Neuron (in vitro differentiated cells): ENCODE results near the gene PTN.
"Not testable (repeated sequence)": the region's sequence is repeated elsewhere in the genome, so short reads cannot be mapped to it uniquely, and the experiment has no call there.

Experiments
- H2AFZ ChIP-seq: one replicate; pipeline ENCODE4 v1.6.1; 2013; ENCODE audit warnings: low read depth, mild to moderate bottlenecking, inconsistent platforms, low read length, moderate library complexity
- H3K27me3 ChIP-seq: one replicate; pipeline ENCODE4 v1.6.1; 2013; ENCODE audit warnings: low read length; ENCODE audit not compliant: insufficient read depth
- H3K36me3 ChIP-seq: one replicate; pipeline ENCODE4 v1.6.1; 2013; ENCODE audit warnings: low read length; ENCODE audit not compliant: insufficient read depth
- H3K4me1 ChIP-seq: one replicate; pipeline ENCODE4 v1.6.1; 2013; ENCODE audit warnings: low read length; ENCODE audit not compliant: insufficient read depth
- H3K4me3 ChIP-seq: 2 replicates; pipeline ENCODE4 v1.5.1; 2013; ENCODE audit warnings: mild to moderate bottlenecking, low read length, moderate library complexity
- H3K9me3 ChIP-seq: one replicate; pipeline ENCODE4 v1.6.1; 2013; ENCODE audit warnings: low read length

Gene PTN

GRCh38 chr7:137241655-137242360, 101.7 kb downstream of the PTN start:
- no peaks in the 10 kb centered on the region for H3K36me3 ChIP-seq
- H3K4me3 ChIP-seq: no peak overlapping the region
- H3K4me1 ChIP-seq: no peaks in the 10 kb centered on the region
- no peaks in the 10 kb centered on the region for H3K9me3 ChIP-seq
- no peak overlapping the region for H2AFZ ChIP-seq
- H3K27me3 ChIP-seq: no peaks in the 10 kb centered on the region

- H3K27me3 ChIP-seq, H3K4me3 ChIP-seq, H3K4me1 ChIP-seq, H2AFZ ChIP-seq, H3K9me3 ChIP-seq, H3K36me3 ChIP-seq: not testable (repeated sequence)
Measured at GRCh38 chr7:137239186-137239585, 104.3 kb downstream of the PTN start.

DNA sequence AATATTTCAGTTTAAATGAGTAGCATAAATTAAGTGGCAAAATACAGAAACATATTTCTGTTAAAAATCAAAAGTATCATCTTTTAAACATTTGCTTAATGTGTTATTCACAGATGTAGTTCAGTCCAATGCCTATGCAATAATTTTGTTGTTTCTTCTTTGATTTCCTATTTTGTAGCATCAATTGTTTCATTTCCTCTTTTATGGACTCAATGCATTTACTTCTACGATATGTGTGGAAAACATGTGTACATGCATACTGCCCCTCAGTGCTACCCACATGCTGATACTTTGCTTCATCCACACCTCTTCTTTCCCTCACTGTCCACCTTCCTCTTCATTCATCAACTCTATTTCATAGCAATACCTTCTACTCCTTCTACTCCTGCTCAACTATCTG, 108.1 kb downstream of the PTN start:
- no peaks in the 10 kb centered on the region for H3K27me3 ChIP-seq
- no peaks in the 10 kb centered on the region for H3K36me3 ChIP-seq
- H3K9me3 ChIP-seq: no peaks in the 10 kb centered on the region
- H2AFZ ChIP-seq: no peak overlapping the region
- no peaks in the 10 kb centered on the region for H3K4me1 ChIP-seq
- no peak overlapping the region for H3K4me3 ChIP-seq

DNA sequence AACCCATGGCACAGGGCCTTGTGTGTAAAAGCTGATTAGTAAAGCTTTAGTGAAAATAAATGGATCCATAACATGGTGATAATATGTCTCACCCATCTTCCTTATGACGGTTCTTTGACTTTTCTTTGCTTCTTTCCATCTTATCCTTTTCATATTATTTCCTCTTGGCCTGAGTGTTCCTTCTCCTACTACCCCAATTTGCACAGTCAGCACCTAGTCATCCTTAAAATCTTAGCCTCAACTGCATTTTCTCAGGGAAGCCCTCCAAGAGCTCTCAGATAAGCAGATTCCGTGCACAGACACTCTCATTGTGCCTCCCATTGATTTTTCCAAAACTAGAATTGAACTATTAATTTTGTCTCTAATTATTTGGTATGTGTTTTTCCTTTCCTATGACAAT, 112.4 kb downstream of the PTN start:
- Histone ChIP-seq H3K27me3 (no peaks in the 10 kb centered on the region), H3K4me3 (no peak overlapping the region), H3K9me3 (peaks cover 5% of the 10 kb centered on the region), H3K4me1 (no peaks in the 10 kb centered on the region), H3K36me3 (no peaks in the 10 kb centered on the region), H2AFZ (no peak overlapping the region)

DNA sequence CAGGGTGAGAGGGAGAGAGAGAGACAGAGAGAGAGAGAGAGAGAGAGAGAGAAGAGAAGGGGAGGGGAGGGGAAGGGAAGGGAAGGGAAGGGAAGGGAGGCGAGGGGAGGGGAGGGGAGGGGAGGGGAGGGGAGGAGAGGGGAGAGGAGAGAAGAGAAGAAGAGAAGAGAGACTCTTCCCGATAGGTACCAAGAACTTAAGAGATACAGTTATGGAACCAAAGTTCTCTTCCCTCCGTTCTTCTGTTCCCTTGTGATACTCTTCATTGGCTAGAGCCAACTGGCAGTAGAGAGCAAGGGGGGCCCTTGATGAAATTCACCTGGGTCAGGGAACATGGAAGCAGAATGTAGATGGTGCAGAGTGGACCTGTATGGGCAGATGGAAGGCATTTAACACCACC, 122.1 kb downstream of the PTN start:
- Histone ChIP-seq H3K4me1 (no peaks in the 10 kb centered on the region), H3K27me3 (no peaks in the 10 kb centered on the region), H3K9me3 (no peaks in the 10 kb centered on the region), H3K36me3 (no peaks in the 10 kb centered on the region), H3K4me3 (no peak overlapping the region), H2AFZ (no peak overlapping the region)

DNA sequence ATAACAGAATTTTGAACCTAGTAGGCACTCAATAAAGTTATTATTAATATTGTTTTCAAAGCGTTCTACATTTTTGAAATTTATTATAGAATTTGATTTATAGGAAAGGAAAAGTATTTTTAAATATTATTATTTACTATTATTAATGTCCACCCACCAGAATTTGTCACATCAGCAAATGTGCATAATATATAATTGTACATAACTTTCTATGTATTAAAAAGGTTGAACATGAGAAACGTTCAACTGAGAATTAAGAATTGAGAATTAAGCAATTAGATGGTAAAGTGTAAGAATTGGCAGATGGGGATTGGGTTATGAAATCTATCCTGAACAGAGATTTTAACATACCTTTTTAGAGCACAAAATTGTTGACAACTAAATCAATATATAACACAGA, 129.8 kb downstream of the PTN start:
- no peaks in the 10 kb centered on the region for H3K9me3 ChIP-seq
- no peak overlapping the region for H2AFZ ChIP-seq
- H3K36me3 ChIP-seq: no peaks in the 10 kb centered on the region
- H3K4me1 ChIP-seq: no peaks in the 10 kb centered on the region
- no peaks in the 10 kb centered on the region for H3K27me3 ChIP-seq
- H3K4me3 ChIP-seq: no peak overlapping the region

- Histone ChIP-seq H3K4me1 (no peaks in the 10 kb centered on the region), H3K27me3 (no peaks in the 10 kb centered on the region), H2AFZ (no peak overlapping the region)
Measured at GRCh38 chr7:137209151-137209817, 134.2 kb downstream of the PTN start.

GRCh38 chr7:137206770-137207169, 136.8 kb downstream of the PTN start:
- Histone ChIP-seq H2AFZ (no peak overlapping the region), H3K4me3 (no peak overlapping the region), H3K4me1 (no peaks in the 10 kb centered on the region), H3K36me3 (no peaks in the 10 kb centered on the region), H3K27me3 (no peaks in the 10 kb centered on the region), H3K9me3 (no peaks in the 10 kb centered on the region)

More at GRCh38 chr7:137209151-137209817, 134.2 kb downstream of the PTN start:
- Histone ChIP-seq H3K9me3 (no peaks in the 10 kb centered on the region), H3K4me3 (no peak overlapping the region), H3K36me3 (no peaks in the 10 kb centered on the region)

DNA sequence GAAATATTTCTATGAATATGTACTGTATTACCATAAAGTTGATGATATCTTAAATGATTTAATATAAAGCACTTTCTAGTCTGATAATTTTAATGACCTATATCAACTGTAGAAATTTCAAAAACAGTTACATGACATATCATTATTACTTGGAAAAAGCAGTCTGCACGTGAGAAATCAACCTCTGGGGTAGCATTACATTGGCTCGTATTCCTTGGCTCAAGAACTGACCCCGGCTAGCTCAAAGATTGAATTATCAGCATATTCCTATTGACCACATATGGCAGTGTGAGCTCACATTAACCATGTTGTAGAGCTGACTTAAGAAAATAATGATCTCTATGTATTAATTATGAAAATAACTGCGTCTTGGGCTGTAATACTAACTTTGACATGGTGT, 139.3 kb downstream of the PTN start:
- H3K36me3 ChIP-seq: no peaks in the 10 kb centered on the region
- H3K9me3 ChIP-seq: no peaks in the 10 kb centered on the region
- H3K4me3 ChIP-seq: no peak overlapping the region
- H3K4me1 ChIP-seq: no peaks in the 10 kb centered on the region
- no peaks in the 10 kb centered on the region for H3K27me3 ChIP-seq
- no peak overlapping the region for H2AFZ ChIP-seq

- no peaks in the 10 kb centered on the region for H3K27me3 ChIP-seq
- H2AFZ ChIP-seq: no peak overlapping the region
Measured at GRCh38 chr7:137203351-137203750, 140.2 kb downstream of the PTN start.

DNA sequence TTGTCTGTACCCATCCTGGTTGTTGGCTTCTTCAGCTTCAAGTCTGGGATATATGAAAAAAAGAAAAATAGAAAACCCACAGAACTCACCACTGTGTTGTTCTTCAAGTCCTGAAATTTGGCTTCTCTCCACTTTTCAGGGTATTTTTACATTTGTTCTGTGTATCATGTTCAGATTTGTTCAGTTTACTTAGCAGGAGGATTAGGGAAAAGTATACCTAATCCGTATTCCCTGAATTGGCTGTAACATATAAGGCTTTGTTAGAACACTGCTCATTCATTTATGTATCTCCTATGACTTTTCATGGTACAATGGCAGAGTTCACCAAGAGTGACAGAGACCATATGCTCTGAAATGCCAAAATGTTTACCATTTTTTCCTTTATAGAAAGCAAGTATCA, 146.9 kb downstream of the PTN start:
- no peaks in the 10 kb centered on the region for H3K4me1 ChIP-seq
- no peak overlapping the region for H3K4me3 ChIP-seq
- H3K9me3 ChIP-seq: no peaks in the 10 kb centered on the region
- H3K36me3 ChIP-seq: no peaks in the 10 kb centered on the region
- no peaks in the 10 kb centered on the region for H3K27me3 ChIP-seq
- no peak overlapping the region for H2AFZ ChIP-seq

More at GRCh38 chr7:137203351-137203750, 140.2 kb downstream of the PTN start:
- H3K9me3 ChIP-seq: no peaks in the 10 kb centered on the region
- no peak overlapping the region for H3K4me3 ChIP-seq
- no peaks in the 10 kb centered on the region for H3K4me1 ChIP-seq
- H3K36me3 ChIP-seq: no peaks in the 10 kb centered on the region

DNA sequence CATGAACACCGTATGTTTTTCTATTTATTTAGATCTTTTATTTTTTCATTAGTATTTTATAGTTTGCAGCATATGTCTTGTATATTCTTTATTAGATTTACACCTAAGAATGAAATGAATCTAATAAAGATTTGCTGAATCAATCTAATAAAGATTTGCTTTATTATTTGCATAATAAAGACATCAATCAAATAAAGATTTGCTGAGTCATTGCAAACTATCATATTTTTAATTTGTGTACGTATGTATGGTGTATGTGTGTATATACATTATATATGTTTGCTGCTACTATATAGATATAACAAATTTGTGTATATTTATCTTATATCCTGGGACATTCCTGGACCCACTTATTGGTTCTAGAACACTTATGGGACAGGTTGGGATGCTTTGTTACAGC, 147.5 kb downstream of the PTN start:
- H3K9me3 ChIP-seq: no peaks in the 10 kb centered on the region
- no peaks in the 10 kb centered on the region for H3K4me1 ChIP-seq
- no peaks in the 10 kb centered on the region for H3K27me3 ChIP-seq
- H3K4me3 ChIP-seq: no peak overlapping the region
- no peak overlapping the region for H2AFZ ChIP-seq
- H3K36me3 ChIP-seq: no peaks in the 10 kb centered on the region

GRCh38 chr7:137181619-137182018, 161.9 kb downstream of the PTN start:
- H3K27me3 ChIP-seq, H3K36me3 ChIP-seq, H3K4me1 ChIP-seq, H3K9me3 ChIP-seq, H2AFZ ChIP-seq, H3K4me3 ChIP-seq: not testable (repeated sequence)
